ENCODE measurements around the gene NTRK2.

DNA sequence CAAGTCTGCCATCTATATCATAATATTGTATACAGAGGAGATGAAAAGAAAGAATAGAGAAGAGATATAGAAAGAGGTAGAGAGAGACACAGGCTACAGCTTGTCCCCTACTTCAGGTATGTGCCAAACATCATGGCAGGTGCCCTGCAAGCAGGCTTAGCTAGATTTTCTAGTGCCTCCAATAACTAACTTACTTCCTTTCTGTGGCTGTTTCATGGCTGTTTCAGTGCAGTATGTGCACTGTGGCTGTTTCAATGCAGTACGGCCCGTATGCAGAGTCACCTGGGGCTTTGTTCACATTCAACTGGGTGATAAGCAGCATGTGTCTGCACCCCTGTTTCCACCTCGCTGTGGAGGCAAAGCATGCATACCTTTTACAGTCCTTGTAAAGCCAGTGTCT lies 327.2 kb downstream of the NTRK2 start:
- TF ChIP-seq, protein P1, sequence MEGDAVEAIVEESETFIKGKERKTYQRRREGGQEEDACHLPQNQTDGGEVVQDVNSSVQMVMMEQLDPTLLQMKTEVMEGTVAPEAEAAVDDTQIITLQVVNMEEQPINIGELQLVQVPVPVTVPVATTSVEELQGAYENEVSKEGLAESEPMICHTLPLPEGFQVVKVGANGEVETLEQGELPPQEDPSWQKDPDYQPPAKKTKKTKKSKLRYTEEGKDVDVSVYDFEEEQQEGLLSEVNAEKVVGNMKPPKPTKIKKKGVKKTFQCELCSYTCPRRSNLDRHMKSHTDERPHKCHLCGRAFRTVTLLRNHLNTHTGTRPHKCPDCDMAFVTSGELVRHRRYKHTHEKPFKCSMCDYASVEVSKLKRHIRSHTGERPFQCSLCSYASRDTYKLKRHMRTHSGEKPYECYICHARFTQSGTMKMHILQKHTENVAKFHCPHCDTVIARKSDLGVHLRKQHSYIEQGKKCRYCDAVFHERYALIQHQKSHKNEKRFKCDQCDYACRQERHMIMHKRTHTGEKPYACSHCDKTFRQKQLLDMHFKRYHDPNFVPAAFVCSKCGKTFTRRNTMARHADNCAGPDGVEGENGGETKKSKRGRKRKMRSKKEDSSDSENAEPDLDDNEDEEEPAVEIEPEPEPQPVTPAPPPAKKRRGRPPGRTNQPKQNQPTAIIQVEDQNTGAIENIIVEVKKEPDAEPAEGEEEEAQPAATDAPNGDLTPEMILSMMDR (IDR thresholded peaks at IDR 0.05; ENCODE audit: borderline replicate concordance, extremely low read depth, low read length, poor library complexity, severe bottlenecking) = no peak
- no peak for TF ChIP-seq EZH2 (IDR thresholded peaks at IDR 0.05; ENCODE audit: borderline replicate concordance, low read depth, low read length, severe bottlenecking)
